ENCODE data around the gene HLA-DPB1. TPM values are rescaled to one million over a fixed set of nuclear protein-coding genes. Genes with fewer than 3 reads are reported as not detected.
A peak's percentile ranks its signal among the peaks of the same experiment; 100 is the strongest.

Gene HLA-DPB1
- total and polyA plus RNA-seq, 2 donors (not counting 1 experiment from before 2014, with no cell fraction given) = 1.3 to 11.5 TPM

DNA sequence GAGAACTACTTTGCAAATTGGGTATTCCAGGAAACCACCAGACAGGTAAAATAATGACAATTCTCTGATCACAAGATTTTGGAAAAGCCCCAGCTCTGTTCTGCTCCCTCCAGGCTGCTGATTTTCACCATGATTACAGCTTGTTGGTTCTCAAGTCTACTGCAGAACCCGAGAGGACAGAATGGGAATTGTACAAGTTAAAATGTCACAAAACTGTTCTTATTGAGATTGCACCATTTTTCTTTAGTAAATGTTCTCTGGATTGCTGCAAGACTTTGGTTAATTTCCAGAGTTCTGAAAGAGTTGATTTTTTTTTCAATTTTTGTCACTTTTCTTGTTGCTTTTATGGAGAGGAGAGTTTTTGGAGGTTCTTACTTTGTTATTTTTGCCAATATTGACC, 39.3 kb upstream of the HLA-DPB1 start:
- H3K79me2 ChIP-seq (ENCODE audit: control insufficient read depth, insufficient read depth, low read length) = no peaks in the 10 kb centered on the region
- no peak overlapping the region for H2AFZ ChIP-seq (ENCODE audit: low read length)
- TF ChIP-seq, protein P1, sequence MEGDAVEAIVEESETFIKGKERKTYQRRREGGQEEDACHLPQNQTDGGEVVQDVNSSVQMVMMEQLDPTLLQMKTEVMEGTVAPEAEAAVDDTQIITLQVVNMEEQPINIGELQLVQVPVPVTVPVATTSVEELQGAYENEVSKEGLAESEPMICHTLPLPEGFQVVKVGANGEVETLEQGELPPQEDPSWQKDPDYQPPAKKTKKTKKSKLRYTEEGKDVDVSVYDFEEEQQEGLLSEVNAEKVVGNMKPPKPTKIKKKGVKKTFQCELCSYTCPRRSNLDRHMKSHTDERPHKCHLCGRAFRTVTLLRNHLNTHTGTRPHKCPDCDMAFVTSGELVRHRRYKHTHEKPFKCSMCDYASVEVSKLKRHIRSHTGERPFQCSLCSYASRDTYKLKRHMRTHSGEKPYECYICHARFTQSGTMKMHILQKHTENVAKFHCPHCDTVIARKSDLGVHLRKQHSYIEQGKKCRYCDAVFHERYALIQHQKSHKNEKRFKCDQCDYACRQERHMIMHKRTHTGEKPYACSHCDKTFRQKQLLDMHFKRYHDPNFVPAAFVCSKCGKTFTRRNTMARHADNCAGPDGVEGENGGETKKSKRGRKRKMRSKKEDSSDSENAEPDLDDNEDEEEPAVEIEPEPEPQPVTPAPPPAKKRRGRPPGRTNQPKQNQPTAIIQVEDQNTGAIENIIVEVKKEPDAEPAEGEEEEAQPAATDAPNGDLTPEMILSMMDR (conservative IDR thresholded peaks at IDR 0.05 in 1 of 2, IDR thresholded peaks at IDR 0.05 in 1 of 2; ENCODE audit: low read depth in 1 of 2, low read length in 2 of 2) = no peak
- no peak for TF ChIP-seq EZH2 (IDR thresholded peaks at IDR 0.05; ENCODE audit: low read length, missing control alignments)
- H3K4me2 ChIP-seq (ENCODE audit: extremely low read depth, insufficient read depth, low read length) = no peak overlapping the region
- no peaks in the 10 kb centered on the region for H4K20me1 ChIP-seq (ENCODE audit: control insufficient read depth, extremely low read depth, insufficient read depth, low read length)
- H3K4me1 ChIP-seq (ENCODE audit: control insufficient read depth, extremely low read depth, insufficient read depth, low read length) = no peaks in the 10 kb centered on the region
- H3K36me3 ChIP-seq (ENCODE audit: control insufficient read depth, insufficient read depth, low read length) = no peaks in the 10 kb centered on the region
- no peak for DNase-seq (ENCODE audit: low read depth in 2 of 2)
- no peak overlapping the region for H3K27ac ChIP-seq (ENCODE audit: insufficient read depth, low read length)
- H3K4me3 ChIP-seq (replicated peaks in 1 of 4; ENCODE audit: control extremely low read depth in 1 of 4, insufficient read depth in 1 of 4, low read depth in 3 of 4, low read length in 4 of 4) = no peak overlapping the region
- no peaks in the 10 kb centered on the region for H3K27me3 ChIP-seq (ENCODE audit: control insufficient read depth, insufficient read depth, low read length)
- no peak overlapping the region for H3K9ac ChIP-seq (ENCODE audit: insufficient read depth, low read length)
- no peaks in the 10 kb centered on the region for H3K9me3 ChIP-seq (ENCODE audit: control insufficient read depth, insufficient read depth, low read depth, low read length)

DNA sequence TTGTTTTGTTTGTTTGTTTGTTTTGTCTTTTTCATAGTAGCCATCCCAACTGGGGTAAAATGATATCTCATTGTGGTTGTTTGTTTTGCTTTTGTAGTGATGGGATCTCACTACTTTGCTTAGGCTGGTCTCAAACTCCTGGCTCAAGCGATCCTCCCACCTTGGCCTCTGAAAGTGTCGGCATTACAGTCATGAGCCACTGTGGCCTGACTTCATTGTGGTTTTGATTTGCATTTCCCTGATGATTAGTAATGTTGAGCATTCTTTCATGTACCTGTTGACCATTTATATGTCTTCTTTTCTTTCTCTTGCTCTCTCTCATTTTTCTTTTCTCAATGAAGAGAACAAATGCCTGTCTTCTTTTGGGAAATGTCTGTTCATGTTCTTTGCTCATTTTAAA, 35.6 kb upstream of the HLA-DPB1 start:
- H3K9me3 ChIP-seq (ENCODE audit: control insufficient read depth, insufficient read depth, low read depth, low read length) = no peaks in the 10 kb centered on the region
- no peak for DNase-seq (ENCODE audit: low read depth in 2 of 2)
- no peaks in the 10 kb centered on the region for H3K4me1 ChIP-seq (ENCODE audit: control insufficient read depth, extremely low read depth, insufficient read depth, low read length)
- H4K20me1 ChIP-seq (ENCODE audit: control insufficient read depth, extremely low read depth, insufficient read depth, low read length) = no peaks in the 10 kb centered on the region
- no peaks in the 10 kb centered on the region for H3K79me2 ChIP-seq (ENCODE audit: control insufficient read depth, insufficient read depth, low read length)
- H3K27me3 ChIP-seq (ENCODE audit: control insufficient read depth, insufficient read depth, low read length) = no peaks in the 10 kb centered on the region
- no peak overlapping the region for H2AFZ ChIP-seq (ENCODE audit: low read length)
- H3K9ac ChIP-seq (ENCODE audit: insufficient read depth, low read length) = no peak overlapping the region
- H3K27ac ChIP-seq (ENCODE audit: insufficient read depth, low read length) = no peak overlapping the region
- TF ChIP-seq, protein P1 (conservative IDR thresholded peaks at IDR 0.05 in 1 of 2, IDR thresholded peaks at IDR 0.05 in 1 of 2; ENCODE audit: low read depth in 1 of 2, low read length in 2 of 2) = no peak
- no peak for TF ChIP-seq EZH2 (IDR thresholded peaks at IDR 0.05; ENCODE audit: low read length, missing control alignments)
- no peak overlapping the region for H3K4me2 ChIP-seq (ENCODE audit: extremely low read depth, insufficient read depth, low read length)
- H3K4me3 ChIP-seq (replicated peaks in 1 of 4; ENCODE audit: control extremely low read depth in 1 of 4, insufficient read depth in 1 of 4, low read depth in 3 of 4, low read length in 4 of 4) = no peak overlapping the region
- H3K36me3 ChIP-seq (ENCODE audit: control insufficient read depth, insufficient read depth, low read length) = no peaks in the 10 kb centered on the region

DNA sequence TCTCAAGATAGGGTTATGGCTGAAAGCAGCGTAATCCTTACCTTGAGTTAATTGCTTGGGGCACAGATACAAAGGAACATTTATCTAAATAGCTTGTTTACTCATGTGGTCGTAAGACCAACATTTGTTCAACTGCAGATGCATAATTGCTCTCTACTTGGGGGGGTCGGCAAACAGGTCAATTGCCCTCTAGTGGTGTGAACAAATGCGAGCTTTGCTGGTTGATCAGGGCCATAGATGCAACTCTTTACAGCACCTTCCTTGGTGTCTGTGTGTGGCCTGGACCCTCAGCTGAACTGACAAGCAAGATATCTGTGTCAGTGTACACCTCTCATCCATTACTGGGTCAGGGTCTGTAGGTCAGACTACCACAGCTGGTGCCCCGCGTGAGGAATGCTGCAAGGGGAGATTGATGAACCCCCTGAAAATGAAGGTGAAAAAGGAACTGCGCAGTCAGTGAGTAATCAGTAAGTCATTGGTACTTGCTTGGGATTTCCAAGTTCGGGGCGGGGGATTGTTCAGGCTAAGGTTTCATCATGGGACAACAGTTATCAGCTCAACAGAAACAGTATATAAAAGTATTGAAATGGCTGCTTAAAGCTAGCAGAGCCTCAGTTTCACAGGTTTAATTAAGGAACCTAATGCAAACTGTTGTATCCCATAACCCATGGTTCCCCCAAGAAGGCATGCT, 26.3 kb upstream of the HLA-DPB1 start:
- Histone ChIP-seq H3K4me3 (replicated peaks in 1 of 4; ENCODE audit: control extremely low read depth in 1 of 4, insufficient read depth in 1 of 4, low read depth in 3 of 4, low read length in 4 of 4) (no peak overlapping the region), H3K9ac (ENCODE audit: insufficient read depth, low read length) (no peak overlapping the region), H3K9me3 (ENCODE audit: control insufficient read depth, insufficient read depth, low read depth, low read length) (no peaks in the 10 kb centered on the region), H4K20me1 (ENCODE audit: control insufficient read depth, extremely low read depth, insufficient read depth, low read length) (no peaks in the 10 kb centered on the region), H3K4me2 (ENCODE audit: extremely low read depth, insufficient read depth, low read length) (no peak overlapping the region), H3K36me3 (ENCODE audit: control insufficient read depth, insufficient read depth, low read length) (no peaks in the 10 kb centered on the region), H2AFZ (ENCODE audit: low read length) (no peak overlapping the region), H3K27me3 (ENCODE audit: control insufficient read depth, insufficient read depth, low read length) (peaks cover 12% of the 10 kb centered on the region), H3K4me1 (ENCODE audit: control insufficient read depth, extremely low read depth, insufficient read depth, low read length) (no peaks in the 10 kb centered on the region), H3K79me2 (ENCODE audit: control insufficient read depth, insufficient read depth, low read length) (no peaks in the 10 kb centered on the region), H3K27ac (ENCODE audit: insufficient read depth, low read length) (no peak overlapping the region)
- DNase-seq (ENCODE audit: low read depth in 2 of 2) = no peak
- TF ChIP-seq, protein P1 (conservative IDR thresholded peaks at IDR 0.05 in 1 of 2, IDR thresholded peaks at IDR 0.05 in 1 of 2; ENCODE audit: low read depth in 1 of 2, low read length in 2 of 2) = peak in 1 of 2 donors; percentile 18
- no peak for TF ChIP-seq EZH2 (IDR thresholded peaks at IDR 0.05; ENCODE audit: low read length, missing control alignments)
